Rectal smooth muscle tissue (tissue), 1 donor: ENCODE data around the gene KRT40.

Source experiments
- H3K27ac ChIP-seq: one replicate; pipeline ENCODE4 v1.7.0; 2013; ENCODE audit warnings: low read depth, low read length, inconsistent platforms
- H3K27me3 ChIP-seq: one replicate; pipeline ENCODE4 v1.7.0; 2013; ENCODE audit warnings: low read length; ENCODE audit not compliant: control insufficient read depth, insufficient read depth
- H3K36me3 ChIP-seq: one replicate; pipeline ENCODE4 v1.7.0; 2013; ENCODE audit warnings: low read length; ENCODE audit not compliant: control insufficient read depth, insufficient read depth
- H3K4me1 ChIP-seq: one replicate; pipeline ENCODE4 v1.7.0; 2013; ENCODE audit warnings: low read length; ENCODE audit not compliant: control insufficient read depth, insufficient read depth
- H3K4me3 ChIP-seq: one replicate; pipeline ENCODE4 v1.7.0; 2013; ENCODE audit warnings: low read length
- H3K9ac ChIP-seq: one replicate; pipeline ENCODE4 v1.7.0; 2013; ENCODE audit warnings: low read length

The KRT40 gene

GRCh38 chr17:40944531-40944930 lies 39.6 kb downstream of the KRT40 start:
- no peak overlapping the region for H3K27ac ChIP-seq
- no peaks in the 10 kb centered on the region for H3K27me3 ChIP-seq
- H3K36me3 ChIP-seq: no peaks in the 10 kb centered on the region
- H3K4me1 ChIP-seq: no peaks in the 10 kb centered on the region
- H3K9ac ChIP-seq: no peak overlapping the region
- no peak overlapping the region for H3K4me3 ChIP-seq

GRCh38 chr17:40942553-40942952 lies 41.6 kb downstream of the KRT40 start:
- Histone ChIP-seq H3K27me3 (no peaks in the 10 kb centered on the region), H3K9ac (no peak overlapping the region), H3K36me3 (no peaks in the 10 kb centered on the region), H3K27ac (no peak overlapping the region), H3K4me3 (no peak overlapping the region), H3K4me1 (no peaks in the 10 kb centered on the region)

- no peak overlapping the region for H3K9ac ChIP-seq
- H3K4me3 ChIP-seq: no peak overlapping the region
- no peaks in the 10 kb centered on the region for H3K27me3 ChIP-seq
- no peaks in the 10 kb centered on the region for H3K4me1 ChIP-seq
- no peaks in the 10 kb centered on the region for H3K36me3 ChIP-seq
- no peak overlapping the region for H3K27ac ChIP-seq
Measured at GRCh38 chr17:40940266-40940665, 43.9 kb downstream of the KRT40 start.

- Histone ChIP-seq H3K27me3 (no peaks in the 10 kb centered on the region), H3K36me3 (no peaks in the 10 kb centered on the region), H3K27ac (no peak overlapping the region), H3K4me3 (no peak overlapping the region), H3K9ac (no peak overlapping the region), H3K4me1 (no peaks in the 10 kb centered on the region)
Measured at GRCh38 chr17:40938981-40939380, 45.1 kb downstream of the KRT40 start.

GRCh38 chr17:40937384-40937819 lies 46.7 kb downstream of the KRT40 start, which contains the start of gene KRT23:
Gene KRT23 (minus strand): TSS chr17:40937646. CDS start chr17:40936603, 1,043 bp downstream.
- H3K27me3 ChIP-seq: no peaks in the 10 kb centered on the region
- H3K4me1 ChIP-seq: no peaks in the 10 kb centered on the region
- no peaks in the 10 kb centered on the region for H3K36me3 ChIP-seq
- H3K27ac ChIP-seq: no peak within 1 kb of the TSS
- no peak within 1 kb of the TSS for H3K4me3 ChIP-seq
- no peak within 1 kb of the TSS for H3K9ac ChIP-seq

- Histone ChIP-seq H3K4me3 (no peak overlapping the region), H3K27ac (no peak overlapping the region), H3K4me1 (no peaks in the 10 kb centered on the region), H3K36me3 (no peaks in the 10 kb centered on the region), H3K9ac (no peak overlapping the region), H3K27me3 (no peaks in the 10 kb centered on the region)
Measured at GRCh38 chr17:40936976-40937375, 47.1 kb downstream of the KRT40 start.

- Histone ChIP-seq H3K9ac (no peak overlapping the region), H3K27ac (no peak overlapping the region), H3K27me3 (no peaks in the 10 kb centered on the region), H3K4me3 (no peak overlapping the region), H3K4me1 (no peaks in the 10 kb centered on the region), H3K36me3 (no peaks in the 10 kb centered on the region)
Measured at GRCh38 chr17:40936437-40936971, 47.6 kb downstream of the KRT40 start.

- no peak overlapping the region for H3K9ac ChIP-seq
- H3K36me3 ChIP-seq: no peaks in the 10 kb centered on the region
- H3K4me1 ChIP-seq: no peaks in the 10 kb centered on the region
- H3K27me3 ChIP-seq: no peaks in the 10 kb centered on the region
- H3K27ac ChIP-seq: no peak overlapping the region
- no peak overlapping the region for H3K4me3 ChIP-seq
Measured at GRCh38 chr17:40935624-40936023, 48.5 kb downstream of the KRT40 start.

- H3K9ac ChIP-seq: no peak overlapping the region
- no peaks in the 10 kb centered on the region for H3K36me3 ChIP-seq
- H3K27ac ChIP-seq: no peak overlapping the region
- no peak overlapping the region for H3K4me3 ChIP-seq
- H3K4me1 ChIP-seq: no peaks in the 10 kb centered on the region
- no peaks in the 10 kb centered on the region for H3K27me3 ChIP-seq
Measured at GRCh38 chr17:40932608-40933007, 51.5 kb downstream of the KRT40 start.

- H3K9ac ChIP-seq: no peak overlapping the region
- H3K4me1 ChIP-seq: no peaks in the 10 kb centered on the region
- H3K27ac ChIP-seq: no peak overlapping the region
- no peaks in the 10 kb centered on the region for H3K27me3 ChIP-seq
- no peaks in the 10 kb centered on the region for H3K36me3 ChIP-seq
- H3K4me3 ChIP-seq: no peak overlapping the region
Measured at GRCh38 chr17:40931311-40931710, 52.8 kb downstream of the KRT40 start.
